Ishikawa (cell line): ENCODE data around the gene PRDM11.

ENCODE experiments used
- CEBPB ChIP-seq: IDR thresholded peaks from 2 replicates; pipeline ENCODE4 v1.6.1; 2012
- CREB1 ChIP-seq: IDR thresholded peaks from 2 replicates; pipeline ENCODE4 v1.6.1; 2012; ENCODE audit warnings: low read depth
- EGR1 ChIP-seq: IDR thresholded peaks from 2 replicates; pipeline ENCODE4 v1.6.1; 2012
- EP300 ChIP-seq: IDR thresholded peaks from 2 replicates; pipeline ENCODE4 v1.6.1; 2012; ENCODE audit warnings: borderline replicate concordance
- FOXM1 ChIP-seq: IDR thresholded peaks from 2 replicates; pipeline ENCODE4 v1.6.1; 2012; ENCODE audit warnings: low read depth, borderline replicate concordance
- NFIC ChIP-seq: IDR thresholded peaks from 2 replicates; pipeline ENCODE4 v1.6.1; 2012
- RAD21 ChIP-seq: IDR thresholded peaks from 2 replicates; pipeline ENCODE4 v1.6.1; 2012; ENCODE audit warnings: low read depth
- TAF1 ChIP-seq: IDR thresholded peaks from 2 replicates; pipeline ENCODE4 v1.6.1; 2012; ENCODE audit warnings: low read depth, mild to moderate bottlenecking
- TCF12 ChIP-seq: IDR thresholded peaks from 2 replicates; pipeline ENCODE4 v1.6.1; 2012; ENCODE audit warnings: low read depth
- TEAD4 ChIP-seq: IDR thresholded peaks from 2 replicates; pipeline ENCODE4 v1.6.1; 2012
- YY1 ChIP-seq: IDR thresholded peaks from 2 replicates; pipeline ENCODE4 v1.6.1; 2012; ENCODE audit warnings: low read depth
- ZBTB7A ChIP-seq: IDR thresholded peaks from 2 replicates; pipeline ENCODE4 v1.6.1; 2012; ENCODE audit warnings: low read depth
- TF ChIP-seq, protein P1 (sequence below): IDR thresholded peaks from 2 replicates; pipeline ENCODE4 v1.6.1; 2012
- TF ChIP-seq, protein P2 (sequence below): IDR thresholded peaks from 2 replicates; pipeline ENCODE4 v1.6.1; 2012
- TF ChIP-seq, protein P3 (sequence below): IDR thresholded peaks from 2 replicates; pipeline ENCODE4 v1.6.1; 2012; ENCODE audit warnings: low read depth, mild to moderate bottlenecking

PRDM11 gene

DNA sequence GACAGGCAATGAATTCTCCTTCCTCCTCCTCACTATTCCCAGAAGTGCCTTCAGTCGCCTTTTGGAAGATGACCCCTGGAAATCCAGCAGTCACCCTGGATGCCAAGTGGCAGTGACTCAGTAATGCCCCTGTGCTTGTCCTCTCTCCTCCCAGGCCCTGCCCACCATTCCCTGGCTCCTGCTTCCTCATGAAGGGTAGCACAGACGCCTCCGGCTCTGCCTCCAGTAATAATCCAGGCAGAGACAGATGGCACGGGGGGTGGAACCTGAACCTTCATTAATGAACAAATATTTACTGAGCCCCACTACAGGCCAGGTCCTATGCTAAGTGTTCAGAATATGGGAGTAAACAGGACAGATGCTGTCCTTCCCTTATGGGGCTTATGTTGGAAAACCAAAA, 116.5 kb downstream of the PRDM11 start:
- TF ChIP-seq, protein P1, sequence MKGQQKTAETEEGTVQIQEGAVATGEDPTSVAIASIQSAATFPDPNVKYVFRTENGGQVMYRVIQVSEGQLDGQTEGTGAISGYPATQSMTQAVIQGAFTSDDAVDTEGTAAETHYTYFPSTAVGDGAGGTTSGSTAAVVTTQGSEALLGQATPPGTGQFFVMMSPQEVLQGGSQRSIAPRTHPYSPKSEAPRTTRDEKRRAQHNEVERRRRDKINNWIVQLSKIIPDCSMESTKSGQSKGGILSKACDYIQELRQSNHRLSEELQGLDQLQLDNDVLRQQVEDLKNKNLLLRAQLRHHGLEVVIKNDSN = no peak
- TF ChIP-seq, protein P2, sequence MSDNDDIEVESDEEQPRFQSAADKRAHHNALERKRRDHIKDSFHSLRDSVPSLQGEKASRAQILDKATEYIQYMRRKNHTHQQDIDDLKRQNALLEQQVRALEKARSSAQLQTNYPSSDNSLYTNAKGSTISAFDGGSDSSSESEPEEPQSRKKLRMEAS = no peak
- TF ChIP-seq YY1 (no peak), ZBTB7A (no peak), EP300 (no peak)

DNA sequence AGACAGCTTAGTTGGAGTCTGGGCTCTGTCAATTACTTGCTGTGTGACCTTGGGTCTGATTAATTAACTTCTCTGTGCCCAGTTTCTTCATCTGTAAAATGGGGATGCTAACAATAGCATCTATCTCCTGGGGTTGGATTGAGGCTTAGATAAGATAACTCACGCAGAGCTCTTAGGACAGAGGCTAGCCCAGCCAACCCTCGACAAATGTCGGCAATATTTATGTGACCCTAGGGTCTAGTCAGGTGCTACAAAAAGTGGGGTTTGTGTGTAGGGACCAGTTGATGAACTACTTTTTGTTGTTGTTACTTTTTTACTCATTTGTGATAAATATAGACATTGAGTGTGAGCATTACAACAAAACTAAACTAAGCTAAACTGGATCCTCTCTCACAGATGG, 117.3 kb downstream of the PRDM11 start:
- TF ChIP-seq TAF1 (no peak), RAD21 (no peak), EP300 (no peak), NFIC (no peak), CEBPB (no peak), CREB1 (no peak)
- TF ChIP-seq, protein P2 = no peak
- TF ChIP-seq, protein P3, sequence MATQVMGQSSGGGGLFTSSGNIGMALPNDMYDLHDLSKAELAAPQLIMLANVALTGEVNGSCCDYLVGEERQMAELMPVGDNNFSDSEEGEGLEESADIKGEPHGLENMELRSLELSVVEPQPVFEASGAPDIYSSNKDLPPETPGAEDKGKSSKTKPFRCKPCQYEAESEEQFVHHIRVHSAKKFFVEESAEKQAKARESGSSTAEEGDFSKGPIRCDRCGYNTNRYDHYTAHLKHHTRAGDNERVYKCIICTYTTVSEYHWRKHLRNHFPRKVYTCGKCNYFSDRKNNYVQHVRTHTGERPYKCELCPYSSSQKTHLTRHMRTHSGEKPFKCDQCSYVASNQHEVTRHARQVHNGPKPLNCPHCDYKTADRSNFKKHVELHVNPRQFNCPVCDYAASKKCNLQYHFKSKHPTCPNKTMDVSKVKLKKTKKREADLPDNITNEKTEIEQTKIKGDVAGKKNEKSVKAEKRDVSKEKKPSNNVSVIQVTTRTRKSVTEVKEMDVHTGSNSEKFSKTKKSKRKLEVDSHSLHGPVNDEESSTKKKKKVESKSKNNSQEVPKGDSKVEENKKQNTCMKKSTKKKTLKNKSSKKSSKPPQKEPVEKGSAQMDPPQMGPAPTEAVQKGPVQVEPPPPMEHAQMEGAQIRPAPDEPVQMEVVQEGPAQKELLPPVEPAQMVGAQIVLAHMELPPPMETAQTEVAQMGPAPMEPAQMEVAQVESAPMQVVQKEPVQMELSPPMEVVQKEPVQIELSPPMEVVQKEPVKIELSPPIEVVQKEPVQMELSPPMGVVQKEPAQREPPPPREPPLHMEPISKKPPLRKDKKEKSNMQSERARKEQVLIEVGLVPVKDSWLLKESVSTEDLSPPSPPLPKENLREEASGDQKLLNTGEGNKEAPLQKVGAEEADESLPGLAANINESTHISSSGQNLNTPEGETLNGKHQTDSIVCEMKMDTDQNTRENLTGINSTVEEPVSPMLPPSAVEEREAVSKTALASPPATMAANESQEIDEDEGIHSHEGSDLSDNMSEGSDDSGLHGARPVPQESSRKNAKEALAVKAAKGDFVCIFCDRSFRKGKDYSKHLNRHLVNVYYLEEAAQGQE = no peak

DNA sequence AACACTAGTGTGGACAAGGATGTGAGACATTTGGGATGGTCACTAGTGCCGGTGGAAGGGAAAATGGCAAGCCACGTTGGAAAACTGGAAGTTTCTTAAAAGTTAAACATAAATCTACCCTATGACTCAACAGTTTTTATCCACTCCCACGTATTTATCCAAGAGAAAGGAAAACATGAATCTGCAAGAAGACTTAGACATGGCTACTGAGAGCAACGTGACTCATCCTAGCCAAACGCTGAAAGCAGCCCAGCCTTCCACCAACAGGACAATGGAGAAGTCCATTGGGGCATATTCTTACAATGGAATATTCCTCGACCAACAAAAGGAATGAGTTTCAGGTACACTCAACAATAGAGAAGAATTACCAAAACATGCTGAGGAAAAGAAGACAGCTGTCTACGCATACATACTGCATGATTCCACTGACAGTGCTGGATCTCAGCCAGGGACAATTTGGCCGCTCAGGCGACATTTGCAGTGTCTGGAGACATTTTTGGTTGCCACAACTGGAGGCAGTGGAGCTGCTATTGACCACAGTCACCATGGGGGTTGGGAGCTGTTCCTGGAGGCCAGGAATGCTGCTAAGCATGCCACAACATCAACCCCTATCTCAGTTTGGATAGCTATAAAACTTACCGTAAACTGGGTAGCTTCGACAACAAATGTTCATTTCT, 118.5 kb downstream of the PRDM11 start:
- no peak for TF ChIP-seq TEAD4
- TF ChIP-seq TAF1 = no peak
- TF ChIP-seq, protein P3 = no peak
- no peak for TF ChIP-seq CREB1
- TF ChIP-seq, protein P2 = no peak
- no peak for TF ChIP-seq CEBPB
- TF ChIP-seq FOXM1 = no peak
- TF ChIP-seq TCF12 = no peak
- TF ChIP-seq EP300 = no peak

DNA sequence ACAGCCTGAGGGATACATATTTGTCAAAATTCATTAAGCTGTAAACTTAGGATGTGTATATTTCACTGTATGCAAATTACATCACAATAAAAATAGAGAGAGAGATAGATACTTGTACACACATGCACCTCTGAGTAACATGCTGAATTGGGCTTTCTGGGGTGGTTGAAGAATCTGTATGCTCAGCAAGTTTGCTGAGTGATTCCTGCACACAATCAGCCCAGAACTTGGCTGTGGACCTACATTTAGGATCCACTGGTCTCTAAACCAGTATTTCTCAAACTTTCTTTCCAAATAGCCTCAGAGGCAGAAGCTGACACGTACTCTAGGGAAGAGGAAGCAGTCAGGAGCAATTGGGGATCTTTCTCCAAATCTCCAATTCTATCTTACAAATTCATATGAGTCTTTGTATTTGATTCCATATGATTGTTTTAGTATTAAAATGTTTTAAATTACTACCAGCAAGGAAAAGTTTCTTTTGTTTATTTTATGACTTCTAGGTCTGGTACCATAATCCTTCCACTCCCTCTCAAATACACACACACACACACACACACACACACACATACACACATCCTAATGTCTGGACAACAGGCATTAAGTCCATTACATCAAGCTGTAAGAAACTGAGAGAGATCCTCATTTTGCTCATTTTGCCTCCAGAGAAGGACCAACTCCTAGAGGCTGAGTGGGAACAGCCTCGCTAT, 119.7 kb downstream of the PRDM11 start:
- TF ChIP-seq TCF12 (no peak), FOXM1 (no peak), EP300 (no peak), TEAD4 (no peak)

DNA sequence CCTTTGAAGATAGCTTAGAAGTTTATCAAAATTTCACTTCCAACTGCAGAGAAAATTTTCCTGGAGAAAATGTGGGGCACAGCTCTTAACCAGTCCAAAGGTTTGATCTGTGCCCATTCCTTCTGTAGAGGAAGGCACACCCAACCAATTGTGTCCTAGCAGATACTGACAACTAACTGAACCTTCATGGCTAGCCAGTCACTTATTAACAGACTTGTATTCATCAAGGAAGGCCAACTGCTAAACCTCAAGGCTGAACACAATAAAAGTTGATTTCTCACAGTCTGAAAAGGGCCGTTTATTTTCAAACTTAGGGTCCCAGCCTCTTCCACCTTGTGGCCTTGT, 120.2 kb downstream of the PRDM11 start:
- no peak for TF ChIP-seq TCF12
- TF ChIP-seq, protein P1 = no peak
- TF ChIP-seq EGR1 = no peak
- TF ChIP-seq NFIC = no peak
- no peak for TF ChIP-seq TEAD4
- no peak for TF ChIP-seq EP300
- no peak for TF ChIP-seq YY1

DNA sequence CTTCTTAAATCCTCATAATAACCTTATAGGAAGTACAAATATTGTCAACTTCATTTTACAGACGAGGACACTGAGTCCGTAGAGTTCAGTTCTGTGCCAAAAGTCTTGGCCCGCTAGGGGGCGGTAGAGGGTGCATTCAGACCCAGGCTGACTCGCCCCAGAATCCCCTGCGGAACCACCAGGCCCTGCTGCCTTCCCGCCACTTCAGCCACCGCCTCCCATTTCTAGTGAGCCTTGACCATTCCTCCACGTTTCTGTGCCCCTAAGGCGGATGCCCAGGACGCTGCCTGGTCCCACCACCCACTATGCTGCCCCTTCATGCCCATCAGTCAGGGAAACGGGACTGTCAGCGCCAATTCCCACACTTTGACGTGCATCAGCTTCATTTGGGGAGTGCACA, 120.6 kb downstream of the PRDM11 start:
- peak; percentile 29; the same call in 1 of the 2 replicates for TF ChIP-seq RAD21
- TF ChIP-seq, protein P3 = no peak
